Measurements from ENCODE around the gene FAM24B. TPM values are rescaled to one million over a fixed set of nuclear protein-coding genes. Genes with fewer than 3 reads are reported as not detected.
"Not testable (repeated sequence)": the region's sequence is repeated elsewhere in the genome, so short reads cannot be mapped to it uniquely, and the experiment has no call there.

The FAM24B gene
- total and polyA plus RNA-seq, 2 experiments from 2014 or later: 6.5 to 14.5 TPM

- TF ChIP-seq ZNF462 (CRISPR knock-in tag; IDR thresholded peaks at IDR 0.05) (0 out of 2 replicates have a peak, but pooled peaks have one; percentile 39), ZNF331 (CRISPR knock-in tag; IDR thresholded peaks at IDR 0.05; ENCODE audit: low read depth) (no peak)
These were observed 3.4 kb downstream of the FAM24B start (continued) for GRCh38 chr10:122875843-122876466.

DNA sequence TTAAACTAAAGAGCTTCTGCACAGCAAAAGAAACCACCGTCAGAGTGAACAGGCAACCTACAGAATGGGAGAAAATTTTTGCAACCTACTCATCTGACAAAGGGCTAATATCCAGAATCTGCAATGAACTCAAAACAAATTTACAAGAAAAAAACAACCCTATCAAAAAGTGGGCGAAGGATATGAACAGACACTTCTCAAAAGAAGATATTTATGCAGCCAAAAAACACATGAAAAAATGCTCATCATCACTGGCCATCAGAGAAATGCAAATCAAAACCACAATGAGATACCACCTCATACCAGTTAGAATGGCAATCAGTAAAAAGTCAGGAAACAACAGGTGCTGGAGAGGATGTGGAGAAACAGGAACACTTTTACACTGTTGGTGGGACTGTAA, 7.4 kb downstream of the FAM24B start:
- not testable (repeated sequence) for H3K4me3 Mint-ChIP-seq; H3F3A ChIP-seq (replicated peaks; ENCODE audit: low read depth); H3K9me2 ChIP-seq (ENCODE audit: insufficient read depth); DNase-seq (ENCODE audit: low spot score); H3K27me3 Mint-ChIP-seq (ENCODE audit: insufficient read depth, low read depth, poor library complexity); H2AFZ ChIP-seq; H3K4me2 ChIP-seq; H3K27ac Mint-ChIP-seq; H3K27ac ChIP-seq (ENCODE audit: low read depth); H3K4me3 ChIP-seq; H4K20me1 ChIP-seq (replicated peaks; ENCODE audit: insufficient read depth); ATAC-seq; H3K27me3 ChIP-seq (ENCODE audit: insufficient read depth)
- Mint-ChIP-seq H3K9me3 (peaks cover 40% of the 10 kb centered on the region), H3K36me3 (ENCODE audit: low read depth) (peaks cover 60% of the 10 kb centered on the region), H3K4me1 (peaks cover 36% of the 10 kb centered on the region)
- peaks cover 34% of the 10 kb centered on the region for H3K4me1 ChIP-seq (ENCODE audit: insufficient read depth)
- H3K36me3 ChIP-seq (ENCODE audit: insufficient read depth): peaks cover 13% of the 10 kb centered on the region
- peaks cover 87% of the 10 kb centered on the region for H3K79me2 ChIP-seq (replicated peaks; ENCODE audit: insufficient read depth)

DNA sequence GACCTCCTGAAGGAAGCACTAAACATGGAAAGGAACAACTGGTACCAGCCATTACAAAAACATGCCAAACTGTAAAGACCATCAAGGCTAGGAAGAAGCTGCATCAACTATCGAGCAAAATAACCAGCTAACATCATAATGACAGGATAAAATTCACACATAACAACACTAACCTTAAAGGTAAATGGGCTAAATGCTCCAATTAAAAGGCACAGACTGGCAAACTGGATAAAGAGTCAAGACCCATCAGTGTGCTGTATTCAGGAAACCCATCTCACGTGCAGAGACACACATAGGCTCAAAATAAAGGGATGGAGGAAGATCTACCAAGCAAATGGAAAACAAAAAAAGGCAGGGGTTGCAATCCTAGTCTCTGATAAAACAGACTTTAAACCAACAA, 10.6 kb downstream of the FAM24B start:
- H3K4me3 ChIP-seq; H3F3A ChIP-seq (replicated peaks; ENCODE audit: low read depth); H2AFZ ChIP-seq; ATAC-seq; H3K4me3 Mint-ChIP-seq; H4K20me1 ChIP-seq (replicated peaks; ENCODE audit: insufficient read depth); H3K4me1 ChIP-seq (ENCODE audit: insufficient read depth); H3K27me3 Mint-ChIP-seq (ENCODE audit: insufficient read depth, low read depth, poor library complexity); DNase-seq (ENCODE audit: low spot score); H3K9me2 ChIP-seq (ENCODE audit: insufficient read depth); H3K4me1 Mint-ChIP-seq; H3K27ac Mint-ChIP-seq; H3K27me3 ChIP-seq (ENCODE audit: insufficient read depth); H3K4me2 ChIP-seq; H3K27ac ChIP-seq (ENCODE audit: low read depth): not testable (repeated sequence)
- Mint-ChIP-seq H3K36me3 (ENCODE audit: low read depth) (peaks cover 63% of the 10 kb centered on the region), H3K9me3 (peaks cover 56% of the 10 kb centered on the region)
- Histone ChIP-seq H3K79me2 (replicated peaks; ENCODE audit: insufficient read depth) (peaks cover 100% of the 10 kb centered on the region), H3K36me3 (ENCODE audit: insufficient read depth) (peaks cover 20% of the 10 kb centered on the region)

DNA sequence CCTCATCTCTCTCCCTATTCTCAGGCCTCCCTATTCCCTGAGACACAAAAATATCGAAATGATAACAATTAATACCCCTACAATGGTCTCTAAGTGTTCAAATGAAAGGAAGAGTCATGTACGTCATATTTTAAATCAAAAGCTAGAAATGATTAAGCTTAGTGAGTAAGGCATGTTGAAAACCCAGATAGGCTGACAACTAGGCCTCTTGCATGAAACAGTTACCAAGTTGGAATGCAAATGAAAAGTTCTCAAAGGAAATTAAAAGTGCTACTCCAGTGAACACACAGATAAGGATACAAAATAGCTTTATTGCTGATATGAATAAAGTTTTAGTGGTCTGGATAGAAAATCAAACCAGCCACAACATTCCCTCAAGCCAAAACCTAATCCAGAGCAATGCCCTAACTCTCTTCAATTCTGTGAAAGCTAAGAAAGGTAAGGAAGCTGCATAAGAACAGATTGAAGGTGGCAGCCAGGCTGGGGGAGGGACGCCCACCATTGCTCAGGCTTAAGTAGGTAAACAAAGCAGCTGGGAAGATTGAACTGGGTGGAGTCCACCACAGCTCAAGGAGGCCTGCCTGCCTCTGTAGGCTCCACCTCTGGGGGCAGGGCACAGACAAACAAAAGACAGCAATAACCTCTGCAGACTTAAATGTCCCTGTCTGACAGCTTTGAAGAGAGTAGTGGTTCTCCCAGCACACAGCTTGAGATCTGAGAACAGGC, 12.5 kb downstream of the FAM24B start:
- H4K20me1 ChIP-seq (replicated peaks; ENCODE audit: insufficient read depth); H3K27me3 Mint-ChIP-seq (ENCODE audit: insufficient read depth, low read depth, poor library complexity); H3K4me3 Mint-ChIP-seq; H3K4me1 Mint-ChIP-seq; ATAC-seq; H3F3A ChIP-seq (replicated peaks; ENCODE audit: low read depth); DNase-seq (ENCODE audit: low spot score); H3K27me3 ChIP-seq (ENCODE audit: insufficient read depth); H3K27ac ChIP-seq (ENCODE audit: low read depth); H3K4me1 ChIP-seq (ENCODE audit: insufficient read depth); H3K9me2 ChIP-seq (ENCODE audit: insufficient read depth); H3K4me3 ChIP-seq; H3K27ac Mint-ChIP-seq; H2AFZ ChIP-seq; H3K4me2 ChIP-seq: not testable (repeated sequence)
- H3K36me3 ChIP-seq (ENCODE audit: insufficient read depth): peaks cover 20% of the 10 kb centered on the region
- peaks cover 100% of the 10 kb centered on the region for H3K79me2 ChIP-seq (replicated peaks; ENCODE audit: insufficient read depth)
- H3K9me3 Mint-ChIP-seq: peaks cover 53% of the 10 kb centered on the region
- H3K36me3 Mint-ChIP-seq (ENCODE audit: low read depth): peaks cover 52% of the 10 kb centered on the region

Measured in GM23338 (cell line).